ENCODE results near the gene FAM169A.

FAM169A gene

GRCh38 chr5:74778609-74779008 lies 87.6 kb downstream of the FAM169A start:
- CTCF ChIA-PET: no interaction called here
- no peak for DNase-seq (ENCODE audit: extremely low spot score)
- TF ChIP-seq FOXK2 (IDR thresholded peaks at IDR 0.05): no peak
- TF ChIP-seq TARDBP (IDR thresholded peaks at IDR 0.05): no peak
- TF ChIP-seq L3MBTL2 (conservative IDR thresholded peaks at IDR 0.05): no peak
- TF ChIP-seq SUZ12 (IDR thresholded peaks at IDR 0.05): no peak
- TF ChIP-seq FOXA1 (IDR thresholded peaks at IDR 0.05): no peak
- TF ChIP-seq LEF1 (IDR thresholded peaks at IDR 0.05; ENCODE audit: borderline replicate concordance): no peak
- TF ChIP-seq, protein P1, sequence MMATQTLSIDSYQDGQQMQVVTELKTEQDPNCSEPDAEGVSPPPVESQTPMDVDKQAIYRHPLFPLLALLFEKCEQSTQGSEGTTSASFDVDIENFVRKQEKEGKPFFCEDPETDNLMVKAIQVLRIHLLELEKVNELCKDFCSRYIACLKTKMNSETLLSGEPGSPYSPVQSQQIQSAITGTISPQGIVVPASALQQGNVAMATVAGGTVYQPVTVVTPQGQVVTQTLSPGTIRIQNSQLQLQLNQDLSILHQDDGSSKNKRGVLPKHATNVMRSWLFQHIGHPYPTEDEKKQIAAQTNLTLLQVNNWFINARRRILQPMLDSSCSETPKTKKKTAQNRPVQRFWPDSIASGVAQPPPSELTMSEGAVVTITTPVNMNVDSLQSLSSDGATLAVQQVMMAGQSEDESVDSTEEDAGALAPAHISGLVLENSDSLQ (IDR thresholded peaks at IDR 0.05): no peak
- no peak for TF ChIP-seq CTBP1 (IDR thresholded peaks at IDR 0.05; ENCODE audit: borderline replicate concordance)
- TF ChIP-seq NFRKB (IDR thresholded peaks at IDR 0.05): no peak
- no peak for TF ChIP-seq ARNT (IDR thresholded peaks at IDR 0.05)
- no peak for TF ChIP-seq ZNF384 (IDR thresholded peaks at IDR 0.05)
- no peak for TF ChIP-seq BHLHE40 (IDR thresholded peaks at IDR 0.05; ENCODE audit: borderline replicate concordance)
- no peak for TF ChIP-seq SP1 (IDR thresholded peaks at IDR 0.05)
- TF ChIP-seq FOXM1 (IDR thresholded peaks at IDR 0.05; ENCODE audit: borderline replicate concordance): no peak
- no peak for TF ChIP-seq HDGF (IDR thresholded peaks at IDR 0.05; ENCODE audit: borderline replicate concordance)
- TF ChIP-seq ELF4 (IDR thresholded peaks at IDR 0.05): no peak
- POLR2A ChIA-PET: no interaction called here

DNA sequence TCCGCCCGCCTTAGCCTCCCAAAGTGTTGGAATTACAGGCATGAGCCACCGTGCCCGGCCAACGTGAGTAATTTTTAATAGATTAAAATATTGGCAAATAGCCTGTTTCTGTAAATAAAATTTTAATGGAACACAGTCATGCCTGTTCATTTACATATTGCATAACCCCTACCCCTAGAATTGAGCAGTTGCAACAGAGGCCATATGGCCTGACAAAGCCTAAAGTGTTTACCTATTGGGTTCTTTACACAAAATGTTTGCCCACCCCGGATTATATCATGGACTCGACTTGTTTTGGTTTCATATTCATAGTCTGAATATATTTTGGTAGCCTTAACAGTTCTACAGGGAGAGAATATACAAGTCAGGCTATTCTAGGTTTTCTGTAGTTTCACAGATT lies 93.8 kb downstream of the FAM169A start:
- ChIA-PET CTCF (interaction anchor here (0.6 kb wide), 1 partner anchor 8 kb away, joined by 3 read pairs; no protein-coding TSS in a partner anchor), POLR2A (no interaction called here)
- TF ChIP-seq BHLHE40 (IDR thresholded peaks at IDR 0.05; ENCODE audit: borderline replicate concordance) (no peak), FOXK2 (IDR thresholded peaks at IDR 0.05) (no peak), LEF1 (IDR thresholded peaks at IDR 0.05; ENCODE audit: borderline replicate concordance) (no peak), FOXM1 (IDR thresholded peaks at IDR 0.05; ENCODE audit: borderline replicate concordance) (no peak), L3MBTL2 (conservative IDR thresholded peaks at IDR 0.05) (no peak), ELF4 (IDR thresholded peaks at IDR 0.05) (no peak), ARNT (IDR thresholded peaks at IDR 0.05) (no peak)
- TF ChIP-seq, protein P1 (IDR thresholded peaks at IDR 0.05): no peak
- no peak for DNase-seq (ENCODE audit: extremely low spot score)

DNA sequence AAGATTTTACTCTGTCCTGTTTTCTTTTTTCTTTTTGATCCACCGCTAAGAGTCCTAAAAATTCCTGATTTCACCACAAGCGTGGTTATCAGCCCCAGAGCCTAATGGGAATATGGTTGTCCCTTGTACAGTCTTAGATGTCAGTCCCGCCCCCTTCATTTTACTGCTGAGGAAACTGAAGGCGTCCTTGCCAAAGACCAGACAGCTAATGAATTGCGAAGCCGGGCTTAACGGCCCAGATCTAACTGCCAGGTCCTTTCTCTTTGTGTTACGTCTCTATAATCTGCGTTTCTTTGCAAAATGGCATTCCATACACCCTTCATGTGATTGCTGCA lies 98.6 kb downstream of the FAM169A start:
- ChIA-PET CTCF (interaction anchor here (0.6 kb wide), 1 partner anchor 1954 kb away, joined by 3 read pairs; no protein-coding TSS in a partner anchor), POLR2A (interaction anchor here (1.8 kb wide), 1 partner anchor 83 kb away, joined by 6 read pairs; no protein-coding TSS in a partner anchor)
- TF ChIP-seq FOXK2 (IDR thresholded peaks at IDR 0.05) (no peak), LEF1 (IDR thresholded peaks at IDR 0.05; ENCODE audit: borderline replicate concordance) (no peak), HDGF (IDR thresholded peaks at IDR 0.05; ENCODE audit: borderline replicate concordance) (no peak), FOXM1 (IDR thresholded peaks at IDR 0.05; ENCODE audit: borderline replicate concordance) (no peak), TARDBP (IDR thresholded peaks at IDR 0.05) (no peak), SUZ12 (IDR thresholded peaks at IDR 0.05) (no peak), NFRKB (IDR thresholded peaks at IDR 0.05) (no peak), ZNF384 (IDR thresholded peaks at IDR 0.05) (no peak), ARNT (IDR thresholded peaks at IDR 0.05) (no peak), SP1 (IDR thresholded peaks at IDR 0.05) (no peak), CTBP1 (IDR thresholded peaks at IDR 0.05; ENCODE audit: borderline replicate concordance) (no peak), ELF4 (IDR thresholded peaks at IDR 0.05) (no peak), L3MBTL2 (conservative IDR thresholded peaks at IDR 0.05) (no peak), BHLHE40 (IDR thresholded peaks at IDR 0.05; ENCODE audit: borderline replicate concordance) (no peak), FOXA1 (IDR thresholded peaks at IDR 0.05) (no peak)
- TF ChIP-seq, protein P1 (IDR thresholded peaks at IDR 0.05): no peak
- peak; percentile 39 for DNase-seq (ENCODE audit: extremely low spot score)

- peak; percentile 81 for DNase-seq (ENCODE audit: extremely low spot score)
- TF ChIP-seq LEF1 (IDR thresholded peaks at IDR 0.05; ENCODE audit: borderline replicate concordance) (peak; percentile 46; the same call in 1 of the 2 replicates), ELF4 (IDR thresholded peaks at IDR 0.05) (peak; percentile 75), SP1 (IDR thresholded peaks at IDR 0.05) (peak; percentile 32; the same call in 1 of the 2 replicates), L3MBTL2 (conservative IDR thresholded peaks at IDR 0.05) (peak; percentile 66), FOXM1 (IDR thresholded peaks at IDR 0.05; ENCODE audit: borderline replicate concordance) (peak; percentile 94), ZNF384 (IDR thresholded peaks at IDR 0.05) (no peak), CTBP1 (IDR thresholded peaks at IDR 0.05; ENCODE audit: borderline replicate concordance) (peak; percentile 92), SUZ12 (IDR thresholded peaks at IDR 0.05) (no peak), FOXK2 (IDR thresholded peaks at IDR 0.05) (peak; percentile 68; the same call in 1 of the 2 replicates), NFRKB (IDR thresholded peaks at IDR 0.05) (no peak), ARNT (IDR thresholded peaks at IDR 0.05) (peak; percentile 27; the same call in 1 of the 2 replicates)
- TF ChIP-seq, protein P1 (IDR thresholded peaks at IDR 0.05): peak; percentile 57
- ChIA-PET POLR2A (interaction anchor here (0.6 to 1.8 kb wide), 6 partner anchors 10 to 132 kb away, joined by 3 to 6 read pairs (median 4); no protein-coding TSS in a partner anchor), CTCF (interaction anchor here (0.6 kb wide), 2 partner anchors 137 to 1955 kb away, joined by 3 read pairs; no protein-coding TSS in a partner anchor)
These were observed 99.2 kb downstream of the FAM169A start, which contains the start of the genes GFM2 and NSA2 for GRCh38 chr5:74766849-74767578. TSS of gene GFM2 (minus strand) at chr5:74767117. CDS start at chr5:74763742, 3,375 bp downstream. TSS of gene NSA2 (plus strand) at chr5:74767249. CDS start at chr5:74767361, 112 bp downstream.

GRCh38 chr5:74766418-74766848 lies 99.8 kb downstream of the FAM169A start:
- POLR2A ChIA-PET: interaction anchor here (0.6 to 1.8 kb wide), 6 partner anchors 11 to 133 kb away, joined by 3 to 6 read pairs (median 4); no protein-coding TSS in a partner anchor
- peak; percentile 29 for DNase-seq (ENCODE audit: extremely low spot score)
- CTCF ChIA-PET: interaction anchor here (0.6 kb wide), 1 partner anchor 138 kb away, joined by 3 read pairs; no protein-coding TSS in a partner anchor
- no peak for TF ChIP-seq L3MBTL2 (conservative IDR thresholded peaks at IDR 0.05)
- no peak for TF ChIP-seq HDGF (IDR thresholded peaks at IDR 0.05; ENCODE audit: borderline replicate concordance)
- no peak for TF ChIP-seq ZNF384 (IDR thresholded peaks at IDR 0.05)
- no peak for TF ChIP-seq FOXA1 (IDR thresholded peaks at IDR 0.05)
- no peak for TF ChIP-seq SUZ12 (IDR thresholded peaks at IDR 0.05)
- no peak for TF ChIP-seq SP1 (IDR thresholded peaks at IDR 0.05)
- no peak for TF ChIP-seq TARDBP (IDR thresholded peaks at IDR 0.05)
- TF ChIP-seq FOXM1 (IDR thresholded peaks at IDR 0.05; ENCODE audit: borderline replicate concordance): no peak
- TF ChIP-seq NFRKB (IDR thresholded peaks at IDR 0.05): no peak
- no peak for TF ChIP-seq FOXK2 (IDR thresholded peaks at IDR 0.05)
- TF ChIP-seq, protein P1 (IDR thresholded peaks at IDR 0.05): no peak
- no peak for TF ChIP-seq CTBP1 (IDR thresholded peaks at IDR 0.05; ENCODE audit: borderline replicate concordance)
- no peak for TF ChIP-seq ARNT (IDR thresholded peaks at IDR 0.05)
- TF ChIP-seq ELF4 (IDR thresholded peaks at IDR 0.05): no peak
- no peak for TF ChIP-seq LEF1 (IDR thresholded peaks at IDR 0.05; ENCODE audit: borderline replicate concordance)
- TF ChIP-seq BHLHE40 (IDR thresholded peaks at IDR 0.05; ENCODE audit: borderline replicate concordance): no peak

Measured in HEK293T (cell line).